Endothelial cell (in vitro differentiated cells): ENCODE measurements around the gene GPLD1. TPM values are rescaled to one million over a fixed set of nuclear protein-coding genes. Genes with fewer than 3 reads are reported as not detected.

Source experiments
- DNase-seq: peaks from one replicate; pipeline ENCODE4 v3.0.0; 2021; ENCODE audit warnings: low spot score
- H3K27ac Mint-ChIP-seq: one replicate; pipeline ENCODE4 v1.8.0; 2021; ENCODE audit warnings: mixed read lengths, inconsistent platforms; ENCODE audit not compliant: unreplicated experiment
- H3K27me3 Mint-ChIP-seq: one replicate; pipeline ENCODE4 v1.8.0; 2021; ENCODE audit warnings: mild to moderate bottlenecking, moderate library complexity, mixed read lengths, inconsistent platforms; ENCODE audit not compliant: unreplicated experiment
- H3K36me3 Mint-ChIP-seq: one replicate; pipeline ENCODE4 v1.8.0; 2021; ENCODE audit warnings: mild to moderate bottlenecking, low read depth, mixed read lengths, inconsistent platforms; ENCODE audit not compliant: unreplicated experiment
- H3K4me1 Mint-ChIP-seq: one replicate; pipeline ENCODE4 v1.8.0; 2021; ENCODE audit warnings: mild to moderate bottlenecking, mixed read lengths, inconsistent platforms; ENCODE audit not compliant: unreplicated experiment
- H3K4me3 Mint-ChIP-seq: one replicate; pipeline ENCODE4 v1.8.0; 2021; ENCODE audit warnings: mild to moderate bottlenecking, mixed read lengths, inconsistent platforms; ENCODE audit not compliant: unreplicated experiment
- H3K9me3 Mint-ChIP-seq: one replicate; pipeline ENCODE4 v1.8.0; 2021; ENCODE audit warnings: mixed read lengths, inconsistent platforms; ENCODE audit not compliant: unreplicated experiment
- CTCF ChIP-seq: fragments of 200-600 bp; sonication (generic); IDR thresholded peaks from one replicate; pipeline ENCODE4 v1.5.0; 2021; ENCODE audit warnings: antibody characterized with exemption; ENCODE audit not compliant: unreplicated experiment
- total RNA-seq: library from RNA; stranded (reverse); fragmentation: NEBNext Ultra II Directional; extraction: Animal tissue kit (Norgen Biotek cat#: 25700); gene quantifications from one replicate; pipeline ENCODE4 v1.2.1, GENCODE V29; 2021; ENCODE audit not compliant: unreplicated experiment

GPLD1 gene
- total RNA-seq, 1 donor from 2014 or later, result 1.2 TPM

GRCh38 chr6:24492475-24492874, 3.1 kb upstream of the GPLD1 start:
- no peak overlapping the region for H3K4me3 Mint-ChIP-seq
- H3K36me3 Mint-ChIP-seq, result peaks cover 8% of the 10 kb centered on the region
- no peaks in the 10 kb centered on the region for H3K9me3 Mint-ChIP-seq
- DNase-seq, result peak; percentile 34
- H3K27me3 Mint-ChIP-seq, result peaks cover 3% of the 10 kb centered on the region
- peaks cover 8% of the 10 kb centered on the region for H3K4me1 Mint-ChIP-seq
- TF ChIP-seq CTCF, result peak; percentile 20
- H3K27ac Mint-ChIP-seq, result no peak overlapping the region

- no peak overlapping the region for H3K27ac Mint-ChIP-seq
- H3K36me3 Mint-ChIP-seq, result no peaks in the 10 kb centered on the region
- H3K4me3 Mint-ChIP-seq, result no peak overlapping the region
- TF ChIP-seq CTCF, result no peak
- DNase-seq, result no peak
- H3K27me3 Mint-ChIP-seq, result peaks cover 3% of the 10 kb centered on the region
- H3K4me1 Mint-ChIP-seq, result peaks cover 8% of the 10 kb centered on the region
- H3K9me3 Mint-ChIP-seq, result no peaks in the 10 kb centered on the region
Measured at GRCh38 chr6:24490948-24491347, 1.6 kb upstream of the GPLD1 start.

DNA sequence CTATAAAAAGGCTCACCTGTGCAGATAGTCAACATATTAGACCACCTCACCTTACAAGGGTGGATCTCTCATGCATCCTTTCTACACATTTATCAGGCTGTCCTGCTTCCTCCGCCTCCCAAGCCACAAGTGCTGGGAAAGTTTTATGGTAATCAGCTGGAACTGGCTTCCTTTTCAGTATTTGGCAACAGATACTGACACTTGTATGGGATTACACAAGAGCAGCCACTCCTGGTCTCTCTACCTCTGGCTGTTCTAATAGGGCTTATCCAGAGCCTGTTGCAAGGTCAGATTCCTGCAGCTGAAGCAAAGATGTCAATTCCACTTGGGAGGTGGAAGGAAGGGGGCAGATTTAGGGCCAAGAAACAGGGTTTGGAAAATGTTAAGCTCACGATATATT, 503 bp upstream of the GPLD1 start:
- Mint-ChIP-seq H3K27ac (no peak overlapping the region), H3K4me1 (peaks cover 6% of the 10 kb centered on the region), H3K9me3 (no peaks in the 10 kb centered on the region), H3K36me3 (no peaks in the 10 kb centered on the region), H3K27me3 (peaks cover 3% of the 10 kb centered on the region), H3K4me3 (no peak overlapping the region)
- no peak for DNase-seq
- no peak for TF ChIP-seq CTCF

GRCh38 chr6:24486065-24486464, 3.3 kb downstream of the GPLD1 start:
- no peak overlapping the region for H3K27ac Mint-ChIP-seq
- no peaks in the 10 kb centered on the region for H3K9me3 Mint-ChIP-seq
- no peak overlapping the region for H3K4me3 Mint-ChIP-seq

More at GRCh38 chr6:24486065-24486464, 3.3 kb downstream of the GPLD1 start:
- TF ChIP-seq CTCF, result no peak
- no peaks in the 10 kb centered on the region for H3K4me1 Mint-ChIP-seq
- DNase-seq, result no peak
- no peaks in the 10 kb centered on the region for H3K36me3 Mint-ChIP-seq
- H3K27me3 Mint-ChIP-seq, result no peaks in the 10 kb centered on the region
